CD4-positive, alpha-beta T cell treated with Interleukin-2 at 100 ng/mL for 4 hours (primary cell): Measurements from ENCODE around the gene AEN.

Source experiments
- DNase-seq: peaks from one replicate; pipeline ENCODE4 v3.0.0-alpha.2; 2020; ENCODE audit warnings: low spot score

AEN gene

GRCh38 chr15:88649753-88650551 is 28.8 kb downstream of the AEN start:
- DNase-seq = no peak

GRCh38 chr15:88650556-88650955 is 29.4 kb downstream of the AEN start:
- DNase-seq = no peak

GRCh38 chr15:88651136-88651732 is 30.1 kb downstream of the AEN start:
- no peak for DNase-seq

GRCh38 chr15:88651971-88652370 is 30.8 kb downstream of the AEN start:
- no peak for DNase-seq

GRCh38 chr15:88652456-88653199 is 31.5 kb downstream of the AEN start:
- no peak for DNase-seq

GRCh38 chr15:88653200-88654064 is 32.3 kb downstream of the AEN start:
- DNase-seq = no peak

GRCh38 chr15:88654430-88655102 is 33.4 kb downstream of the AEN start:
- DNase-seq = no peak

GRCh38 chr15:88655103-88655553 is 34.0 kb downstream of the AEN start:
- DNase-seq = no peak

GRCh38 chr15:88655800-88656488 is 34.8 kb downstream of the AEN start:
- DNase-seq = peak; percentile 32

GRCh38 chr15:88656760-88657221 is 35.7 kb downstream of the AEN start:
- DNase-seq = no peak

GRCh38 chr15:88657326-88658069 is 36.4 kb downstream of the AEN start:
- DNase-seq = no peak

GRCh38 chr15:88658070-88658965 is 37.2 kb downstream of the AEN start:
- no peak for DNase-seq

GRCh38 chr15:88658972-88659931 is 38.1 kb downstream of the AEN start:
- DNase-seq = peak; percentile 61

GRCh38 chr15:88661041-88661700 is 40.0 kb downstream of the AEN start:
- DNase-seq = no peak

- no peak for DNase-seq
Observed at GRCh38 chr15:88661761-88662556, 40.8 kb downstream of the AEN start.

- no peak for DNase-seq
Observed at GRCh38 chr15:88663141-88663621, 42.0 kb downstream of the AEN start.
